Liver (tissue), 3 donors: ENCODE measurements around the gene CYP3A5.

ENCODE experiments used
- EGR1 ChIP-seq, 2 donors: IDR thresholded peaks; 2 replicates each; pipeline ENCODE4 v1.6.1; 2016 to 2018; ENCODE audit warnings: antibody characterized with exemption in 2 of 2, low read depth in 2 of 2
- FOXA1 ChIP-seq: IDR thresholded peaks from 2 replicates; pipeline ENCODE4 v1.6.1; 2016; ENCODE audit warnings: antibody characterized with exemption
- GABPA ChIP-seq, 2 donors: IDR thresholded peaks in 1 of 2; conservative IDR thresholded peaks in 1 of 2; 2 replicates each; pipeline ENCODE4 v1.6.1; 2016; ENCODE audit warnings: antibody characterized with exemption in 2 of 2, mild to moderate bottlenecking in 1 of 2, moderate library complexity in 1 of 2
- HNF4A ChIP-seq, 2 donors: conservative IDR thresholded peaks; 2 replicates each; pipeline ENCODE4 v1.6.1; 2016; ENCODE audit warnings: antibody characterized with exemption in 2 of 2, mild to moderate bottlenecking in 2 of 2
- JUND ChIP-seq, 2 donors: IDR thresholded peaks; 2 replicates each; pipeline ENCODE4 v1.6.1; 2016; ENCODE audit warnings: antibody characterized with exemption in 2 of 2
- RAD21 ChIP-seq, 2 donors: IDR thresholded peaks; 2 replicates each; pipeline ENCODE4 v1.6.1; 2016; ENCODE audit warnings: antibody characterized with exemption in 2 of 2, mild to moderate bottlenecking in 2 of 2
- RXRA ChIP-seq, 2 donors: IDR thresholded peaks; 2 replicates each; pipeline ENCODE4 v1.6.1; 2017 to 2018; ENCODE audit warnings: antibody characterized with exemption in 2 of 2, mild to moderate bottlenecking in 1 of 2
- YY1 ChIP-seq: IDR thresholded peaks from 2 replicates; pipeline ENCODE4 v1.6.1; 2016; ENCODE audit warnings: antibody characterized with exemption, mild to moderate bottlenecking
- TF ChIP-seq, protein P1 (sequence below): IDR thresholded peaks from 2 replicates; pipeline ENCODE4 v1.6.1; 2016; ENCODE audit warnings: antibody characterized with exemption
- TF ChIP-seq, protein P2 (sequence below): fragments of 150-350 bp; IDR thresholded peaks from 2 replicates; pipeline ENCODE4 v1.5.1; 2017; ENCODE audit warnings: improper control_type of control experiment, low read depth, low read length; ENCODE audit not compliant: missing input control
- TF ChIP-seq, protein P3 (sequence below): IDR thresholded peaks from 2 replicates; pipeline ENCODE4 v1.6.1; 2016; ENCODE audit warnings: antibody characterized with exemption
- TF ChIP-seq, protein P4 (sequence below): IDR thresholded peaks from 2 replicates; pipeline ENCODE4 v1.6.1; 2016; ENCODE audit warnings: antibody characterized with exemption
- TF ChIP-seq, protein P5 (sequence below): IDR thresholded peaks from 2 replicates; pipeline ENCODE4 v1.6.1; 2016; ENCODE audit warnings: antibody characterized with exemption, mild to moderate bottlenecking
- donor health status: healthy.
- donor health status: healthy.

DNA sequence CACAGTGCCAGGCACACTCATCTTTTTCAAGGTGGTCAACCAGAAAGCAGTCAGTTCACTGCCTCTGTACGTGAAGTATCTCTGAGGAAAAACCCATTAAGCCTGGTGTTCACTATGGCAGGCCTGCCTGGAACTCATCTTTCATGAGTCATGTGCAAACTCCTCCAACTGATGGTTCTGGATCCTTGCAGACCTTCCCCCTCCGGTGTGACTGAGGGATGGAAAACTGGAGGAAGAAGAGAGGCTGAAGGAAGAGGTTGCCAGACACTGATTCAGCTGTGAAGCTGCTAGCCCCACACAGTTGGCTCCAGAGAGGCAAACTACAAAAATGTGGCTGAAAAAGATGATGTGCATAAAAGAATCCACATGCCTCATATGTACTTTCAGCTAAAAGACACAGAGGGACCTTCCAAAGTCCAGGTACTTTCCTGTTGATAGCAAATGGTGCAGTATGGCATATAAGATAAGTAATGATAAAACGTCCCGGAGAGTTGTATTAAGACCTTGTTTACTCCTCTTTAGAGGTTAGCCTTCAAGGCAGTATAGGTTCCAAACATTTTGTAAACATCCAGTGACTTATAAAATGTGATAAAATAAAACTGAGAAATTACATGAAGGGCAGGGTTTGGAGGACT, 2.7 kb downstream of the CYP3A5 start:
- TF ChIP-seq, protein P1, sequence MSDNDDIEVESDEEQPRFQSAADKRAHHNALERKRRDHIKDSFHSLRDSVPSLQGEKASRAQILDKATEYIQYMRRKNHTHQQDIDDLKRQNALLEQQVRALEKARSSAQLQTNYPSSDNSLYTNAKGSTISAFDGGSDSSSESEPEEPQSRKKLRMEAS: no peak
- TF ChIP-seq RAD21 (IDR thresholded peaks at IDR 0.05) (no peak), JUND (IDR thresholded peaks at IDR 0.05) (no peak), FOXA1 (no peak), YY1 (no peak), HNF4A (conservative IDR thresholded peaks at IDR 0.05) (no peak), EGR1 (IDR thresholded peaks at IDR 0.05; ENCODE audit: low read depth in 2 of 2) (peak in 1 of 2 donors; percentile 47), RXRA (IDR thresholded peaks at IDR 0.05) (no peak), GABPA (IDR thresholded peaks at IDR 0.05 in 1 of 2, conservative IDR thresholded peaks at IDR 0.05 in 1 of 2) (no peak)
- TF ChIP-seq, protein P2, sequence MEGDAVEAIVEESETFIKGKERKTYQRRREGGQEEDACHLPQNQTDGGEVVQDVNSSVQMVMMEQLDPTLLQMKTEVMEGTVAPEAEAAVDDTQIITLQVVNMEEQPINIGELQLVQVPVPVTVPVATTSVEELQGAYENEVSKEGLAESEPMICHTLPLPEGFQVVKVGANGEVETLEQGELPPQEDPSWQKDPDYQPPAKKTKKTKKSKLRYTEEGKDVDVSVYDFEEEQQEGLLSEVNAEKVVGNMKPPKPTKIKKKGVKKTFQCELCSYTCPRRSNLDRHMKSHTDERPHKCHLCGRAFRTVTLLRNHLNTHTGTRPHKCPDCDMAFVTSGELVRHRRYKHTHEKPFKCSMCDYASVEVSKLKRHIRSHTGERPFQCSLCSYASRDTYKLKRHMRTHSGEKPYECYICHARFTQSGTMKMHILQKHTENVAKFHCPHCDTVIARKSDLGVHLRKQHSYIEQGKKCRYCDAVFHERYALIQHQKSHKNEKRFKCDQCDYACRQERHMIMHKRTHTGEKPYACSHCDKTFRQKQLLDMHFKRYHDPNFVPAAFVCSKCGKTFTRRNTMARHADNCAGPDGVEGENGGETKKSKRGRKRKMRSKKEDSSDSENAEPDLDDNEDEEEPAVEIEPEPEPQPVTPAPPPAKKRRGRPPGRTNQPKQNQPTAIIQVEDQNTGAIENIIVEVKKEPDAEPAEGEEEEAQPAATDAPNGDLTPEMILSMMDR: no peak
- TF ChIP-seq, protein P3, sequence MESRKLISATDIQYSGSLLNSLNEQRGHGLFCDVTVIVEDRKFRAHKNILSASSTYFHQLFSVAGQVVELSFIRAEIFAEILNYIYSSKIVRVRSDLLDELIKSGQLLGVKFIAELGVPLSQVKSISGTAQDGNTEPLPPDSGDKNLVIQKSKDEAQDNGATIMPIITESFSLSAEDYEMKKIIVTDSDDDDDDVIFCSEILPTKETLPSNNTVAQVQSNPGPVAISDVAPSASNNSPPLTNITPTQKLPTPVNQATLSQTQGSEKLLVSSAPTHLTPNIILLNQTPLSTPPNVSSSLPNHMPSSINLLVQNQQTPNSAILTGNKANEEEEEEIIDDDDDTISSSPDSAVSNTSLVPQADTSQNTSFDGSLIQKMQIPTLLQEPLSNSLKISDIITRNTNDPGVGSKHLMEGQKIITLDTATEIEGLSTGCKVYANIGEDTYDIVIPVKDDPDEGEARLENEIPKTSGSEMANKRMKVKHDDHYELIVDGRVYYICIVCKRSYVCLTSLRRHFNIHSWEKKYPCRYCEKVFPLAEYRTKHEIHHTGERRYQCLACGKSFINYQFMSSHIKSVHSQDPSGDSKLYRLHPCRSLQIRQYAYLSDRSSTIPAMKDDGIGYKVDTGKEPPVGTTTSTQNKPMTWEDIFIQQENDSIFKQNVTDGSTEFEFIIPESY: no peak
- TF ChIP-seq, protein P4, sequence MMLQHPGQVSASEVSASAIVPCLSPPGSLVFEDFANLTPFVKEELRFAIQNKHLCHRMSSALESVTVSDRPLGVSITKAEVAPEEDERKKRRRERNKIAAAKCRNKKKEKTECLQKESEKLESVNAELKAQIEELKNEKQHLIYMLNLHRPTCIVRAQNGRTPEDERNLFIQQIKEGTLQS: peak; percentile 32
- TF ChIP-seq, protein P5, sequence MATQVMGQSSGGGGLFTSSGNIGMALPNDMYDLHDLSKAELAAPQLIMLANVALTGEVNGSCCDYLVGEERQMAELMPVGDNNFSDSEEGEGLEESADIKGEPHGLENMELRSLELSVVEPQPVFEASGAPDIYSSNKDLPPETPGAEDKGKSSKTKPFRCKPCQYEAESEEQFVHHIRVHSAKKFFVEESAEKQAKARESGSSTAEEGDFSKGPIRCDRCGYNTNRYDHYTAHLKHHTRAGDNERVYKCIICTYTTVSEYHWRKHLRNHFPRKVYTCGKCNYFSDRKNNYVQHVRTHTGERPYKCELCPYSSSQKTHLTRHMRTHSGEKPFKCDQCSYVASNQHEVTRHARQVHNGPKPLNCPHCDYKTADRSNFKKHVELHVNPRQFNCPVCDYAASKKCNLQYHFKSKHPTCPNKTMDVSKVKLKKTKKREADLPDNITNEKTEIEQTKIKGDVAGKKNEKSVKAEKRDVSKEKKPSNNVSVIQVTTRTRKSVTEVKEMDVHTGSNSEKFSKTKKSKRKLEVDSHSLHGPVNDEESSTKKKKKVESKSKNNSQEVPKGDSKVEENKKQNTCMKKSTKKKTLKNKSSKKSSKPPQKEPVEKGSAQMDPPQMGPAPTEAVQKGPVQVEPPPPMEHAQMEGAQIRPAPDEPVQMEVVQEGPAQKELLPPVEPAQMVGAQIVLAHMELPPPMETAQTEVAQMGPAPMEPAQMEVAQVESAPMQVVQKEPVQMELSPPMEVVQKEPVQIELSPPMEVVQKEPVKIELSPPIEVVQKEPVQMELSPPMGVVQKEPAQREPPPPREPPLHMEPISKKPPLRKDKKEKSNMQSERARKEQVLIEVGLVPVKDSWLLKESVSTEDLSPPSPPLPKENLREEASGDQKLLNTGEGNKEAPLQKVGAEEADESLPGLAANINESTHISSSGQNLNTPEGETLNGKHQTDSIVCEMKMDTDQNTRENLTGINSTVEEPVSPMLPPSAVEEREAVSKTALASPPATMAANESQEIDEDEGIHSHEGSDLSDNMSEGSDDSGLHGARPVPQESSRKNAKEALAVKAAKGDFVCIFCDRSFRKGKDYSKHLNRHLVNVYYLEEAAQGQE: no peak
